HepG2 (cell line): ENCODE data around the gene IER2. TPM values are rescaled to one million over a fixed set of nuclear protein-coding genes. Genes with fewer than 3 reads are reported as not detected.
A peak's percentile ranks its signal among the peaks of the same experiment; 100 is the strongest.

ENCODE experiments used
- AGO1 ChIP-seq: fragments of 200-400 bp; formaldehyde crosslinking; IDR thresholded peaks from 2 replicates; pipeline ENCODE4 v1.6.1; 2017; ENCODE audit warnings: mild to moderate bottlenecking, low read depth, low read length, moderate library complexity; ENCODE audit not compliant: poor library complexity, severe bottlenecking
- BRCA1 ChIP-seq: sonication (generic); formaldehyde crosslinking; IDR thresholded peaks from 2 replicates; pipeline ENCODE4 v1.4.0; 2020; ENCODE audit warnings: missing genetic modification reagents
- CENPT ChIP-seq: sonication (generic); formaldehyde crosslinking; IDR thresholded peaks from 2 replicates; pipeline ENCODE4 v1.8.0; 2022; ENCODE audit warnings: low read depth, mild to moderate bottlenecking, moderate library complexity, missing genetic modification reagents
- GLI4 ChIP-seq: sonication (generic); formaldehyde crosslinking; IDR thresholded peaks from 2 replicates; pipeline ENCODE4 v1.5.1; 2020; ENCODE audit warnings: missing genetic modification reagents, mild to moderate bottlenecking, moderate library complexity, borderline replicate concordance
- NCOR1 ChIP-seq: fragments of 200-600 bp; sonication (generic); IDR thresholded peaks from 2 replicates; pipeline ENCODE4 v1.7.0; 2017; ENCODE audit warnings: antibody characterized with exemption, low read length, borderline replicate concordance
- NFE2L1 ChIP-seq: sonication (generic); formaldehyde crosslinking; IDR thresholded peaks from 2 replicates; pipeline ENCODE4 v1.4.0; 2020; ENCODE audit warnings: missing genetic modification reagents, mild to moderate bottlenecking, borderline replicate concordance
- NFIC ChIP-seq: IDR thresholded peaks from 2 replicates; pipeline ENCODE4 v1.6.1; 2012; ENCODE audit warnings: mild to moderate bottlenecking, low read length, inconsistent platforms
- PPARG ChIP-seq: conservative IDR thresholded peaks from 2 replicates; pipeline ENCODE4 v1.6.1; 2016; ENCODE audit warnings: missing biosample characterization, missing genetic modification reagents
- SAFB2 ChIP-seq: sonication (generic); formaldehyde crosslinking; IDR thresholded peaks from 2 replicates; pipeline ENCODE4 v1.5.1; 2020; ENCODE audit warnings: missing genetic modification reagents, low read depth, mild to moderate bottlenecking, borderline replicate concordance
- SP4 ChIP-seq: sonication (generic); formaldehyde crosslinking; IDR thresholded peaks from 2 replicates; pipeline ENCODE4 v1.8.1; 2023; ENCODE audit warnings: mild to moderate bottlenecking, missing genetic modification reagents
- TGIF2 ChIP-seq: IDR thresholded peaks from 2 replicates; pipeline ENCODE4 v1.6.1; 2016; ENCODE audit warnings: control low read depth, missing compliant biosample characterization
- THAP7 ChIP-seq: sonication (generic); formaldehyde crosslinking; IDR thresholded peaks from 2 replicates; pipeline ENCODE4 v1.8.1; 2023; ENCODE audit warnings: mild to moderate bottlenecking, missing genetic modification reagents
- ZFP36 ChIP-seq: fragments of 150-350 bp; IDR thresholded peaks from 2 replicates; pipeline ENCODE4 v1.6.1; 2018; ENCODE audit warnings: borderline replicate concordance, low read length, low read depth; ENCODE audit not compliant: partially characterized antibody
- ZNF30 ChIP-seq: sonication (generic); formaldehyde crosslinking; IDR thresholded peaks from 2 replicates; pipeline ENCODE4 v1.5.0; 2020; ENCODE audit warnings: mild to moderate bottlenecking, missing genetic modification reagents
- ZNF367 ChIP-seq: sonication (generic); formaldehyde crosslinking; IDR thresholded peaks from 2 replicates; pipeline ENCODE4 v1.4.0; 2020; ENCODE audit warnings: missing genetic modification reagents, borderline replicate concordance
- ZNF383 ChIP-seq: sonication (generic); formaldehyde crosslinking; IDR thresholded peaks from 2 replicates; pipeline ENCODE4 v1.4.0; 2020; ENCODE audit warnings: missing genetic modification reagents, mild to moderate bottlenecking, borderline replicate concordance
- ZNF446 ChIP-seq: sonication (generic); formaldehyde crosslinking; IDR thresholded peaks from 2 replicates; pipeline ENCODE4 v1.5.0; 2020; ENCODE audit warnings: mild to moderate bottlenecking, missing genetic modification reagents
- ZNF468 ChIP-seq: sonication (generic); formaldehyde crosslinking; IDR thresholded peaks from 2 replicates; pipeline ENCODE4 v1.8.0; 2022; ENCODE audit warnings: mild to moderate bottlenecking, moderate library complexity, missing genetic modification reagents
- ZNF546 ChIP-seq: sonication (generic); formaldehyde crosslinking; conservative IDR thresholded peaks from 2 replicates; pipeline ENCODE4 v1.8.1; 2023; ENCODE audit warnings: mild to moderate bottlenecking, missing genetic modification reagents
- ZNF550 ChIP-seq: sonication (generic); formaldehyde crosslinking; IDR thresholded peaks from 2 replicates; pipeline ENCODE4 v1.4.0; 2020; ENCODE audit warnings: mild to moderate bottlenecking, missing genetic modification reagents, borderline replicate concordance
- ZNF576 ChIP-seq: sonication (generic); formaldehyde crosslinking; IDR thresholded peaks from 2 replicates; pipeline ENCODE4 v1.4.0; 2020; ENCODE audit warnings: mild to moderate bottlenecking, missing genetic modification reagents
- ZNF782 ChIP-seq: sonication (generic); formaldehyde crosslinking; IDR thresholded peaks from 2 replicates; pipeline ENCODE4 v1.4.0; 2020; ENCODE audit warnings: missing genetic modification reagents, mild to moderate bottlenecking, borderline replicate concordance
- ZNF850 ChIP-seq: sonication (generic); formaldehyde crosslinking; conservative IDR thresholded peaks from 2 replicates; pipeline ENCODE4 v1.9.0; 2021; ENCODE audit warnings: mild to moderate bottlenecking, missing genetic modification reagents
- ZSCAN29 ChIP-seq: sonication (generic); formaldehyde crosslinking; conservative IDR thresholded peaks from 2 replicates; pipeline ENCODE4 v1.4.0; 2020; ENCODE audit warnings: mild to moderate bottlenecking, missing genetic modification reagents
- polyA plus RNA-seq, 8 experiments: library from polyadenylated mRNA; depleted of rRNA in 3 of 8; stranded (reverse) in 7 of 8; unstranded in 1 of 8; fragments of >200 nt; fragmentation: Illumina TruSeq in 4 of 8; extraction: Trizol in 4 of 8; gene quantifications; 2 replicates each; pipeline versions ENCODE4 v1.2.1 to v1.2.3, GENCODE V29; 2011 to 2016; ENCODE audit warnings: low read depth in 4 of 8, missing spikeins in 1 of 8, mixed read lengths in 1 of 8; ENCODE audit not compliant: insufficient read depth in 1 of 8
- total RNA-seq, 5 experiments: library from RNA; depleted of rRNA; stranded (reverse); fragments of >200 nt; fragmentation: Illumina TruSeq; extraction: Trizol; gene quantifications; 2 replicates each; pipeline ENCODE4 v1.2.3, GENCODE V29; 2016; ENCODE audit warnings: low read depth in 1 of 5
- TF ChIP-seq, protein P1 (sequence below): sonication (generic); formaldehyde crosslinking; IDR thresholded peaks from 2 replicates; pipeline ENCODE4 v1.4.0; 2020; ENCODE audit warnings: missing genetic modification reagents
- TF ChIP-seq, protein P2 (sequence below): sonication (generic); formaldehyde crosslinking; IDR thresholded peaks from 2 replicates; pipeline ENCODE4 v1.8.1; 2023; ENCODE audit warnings: missing genetic modification reagents, inconsistent platforms, borderline replicate concordance

Gene IER2
- total and polyA plus RNA-seq, 2 of the 13 experiments (the other 11 are each of a cell fraction or from before 2014, with no cell fraction given): 10.1 to 14.3 TPM

- TF ChIP-seq CENPT (CRISPR knock-in tag) (no peak), ZNF546 (CRISPR knock-in tag) (0 out of 2 replicates have a peak, but pooled peaks have one; percentile 29), GLI4 (CRISPR knock-in tag) (no peak), ZNF446 (CRISPR knock-in tag) (no peak), ZNF550 (no peak), ZNF850 (CRISPR knock-in tag) (no peak), NFIC (no peak), ZNF30 (CRISPR knock-in tag) (no peak), ZNF468 (CRISPR knock-in tag) (no peak), TGIF2 (no peak; the same call in 1 of the 2 replicates), ZNF383 (CRISPR knock-in tag) (no peak; the same call in 1 of the 2 replicates), ZFP36 (peak; percentile 3), NFE2L1 (CRISPR knock-in tag) (no peak), ZSCAN29 (CRISPR knock-in tag) (no peak), ZNF576 (CRISPR knock-in tag) (no peak), PPARG (CRISPR knock-in tag) (peak; percentile 56; the same call in 1 of the 2 replicates), BRCA1 (CRISPR knock-in tag) (peak; percentile 44; the same call in 1 of the 2 replicates), AGO1 (peak; percentile 57), ZNF782 (CRISPR knock-in tag) (no peak), NCOR1 (no peak), SP4 (CRISPR knock-in tag) (peak; percentile 85), ZNF367 (CRISPR knock-in tag) (peak; percentile 25; the same call in 1 of the 2 replicates), THAP7 (CRISPR knock-in tag) (no peak), SAFB2 (CRISPR knock-in tag) (peak; percentile 69; the same call in 1 of the 2 replicates)
- TF ChIP-seq, protein P1, sequence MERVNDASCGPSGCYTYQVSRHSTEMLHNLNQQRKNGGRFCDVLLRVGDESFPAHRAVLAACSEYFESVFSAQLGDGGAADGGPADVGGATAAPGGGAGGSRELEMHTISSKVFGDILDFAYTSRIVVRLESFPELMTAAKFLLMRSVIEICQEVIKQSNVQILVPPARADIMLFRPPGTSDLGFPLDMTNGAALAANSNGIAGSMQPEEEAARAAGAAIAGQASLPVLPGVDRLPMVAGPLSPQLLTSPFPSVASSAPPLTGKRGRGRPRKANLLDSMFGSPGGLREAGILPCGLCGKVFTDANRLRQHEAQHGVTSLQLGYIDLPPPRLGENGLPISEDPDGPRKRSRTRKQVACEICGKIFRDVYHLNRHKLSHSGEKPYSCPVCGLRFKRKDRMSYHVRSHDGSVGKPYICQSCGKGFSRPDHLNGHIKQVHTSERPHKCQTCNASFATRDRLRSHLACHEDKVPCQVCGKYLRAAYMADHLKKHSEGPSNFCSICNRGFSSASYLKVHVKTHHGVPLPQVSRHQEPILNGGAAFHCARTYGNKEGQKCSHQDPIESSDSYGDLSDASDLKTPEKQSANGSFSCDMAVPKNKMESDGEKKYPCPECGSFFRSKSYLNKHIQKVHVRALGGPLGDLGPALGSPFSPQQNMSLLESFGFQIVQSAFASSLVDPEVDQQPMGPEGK (CRISPR knock-in tag): peak; percentile 95
- TF ChIP-seq, protein P2, sequence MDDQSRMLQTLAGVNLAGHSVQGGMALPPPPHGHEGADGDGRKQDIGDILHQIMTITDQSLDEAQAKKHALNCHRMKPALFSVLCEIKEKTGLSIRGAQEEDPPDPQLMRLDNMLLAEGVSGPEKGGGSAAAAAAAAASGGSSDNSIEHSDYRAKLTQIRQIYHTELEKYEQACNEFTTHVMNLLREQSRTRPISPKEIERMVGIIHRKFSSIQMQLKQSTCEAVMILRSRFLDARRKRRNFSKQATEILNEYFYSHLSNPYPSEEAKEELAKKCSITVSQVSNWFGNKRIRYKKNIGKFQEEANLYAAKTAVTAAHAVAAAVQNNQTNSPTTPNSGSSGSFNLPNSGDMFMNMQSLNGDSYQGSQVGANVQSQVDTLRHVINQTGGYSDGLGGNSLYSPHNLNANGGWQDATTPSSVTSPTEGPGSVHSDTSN (CRISPR knock-in tag): no peak
Observed at GRCh38 chr19:13151605-13152355, 1.6 kb downstream of the IER2 start (continued).
